HEK293 (cell line): Measurements from ENCODE around the gene WWC1.

ENCODE experiments used
- CTCF ChIA-PET: fragments of 350-600 bp; formaldehyde crosslinking; extraction: SDS; loops from one replicate; lab custom pipeline; 2021; ENCODE audit warnings: antibody characterized with exemption; lab: Yijun Ruan, JAX
- POLR2A ChIA-PET: fragments of 300-600 bp; formaldehyde crosslinking; extraction: SDS; loops from one replicate; lab custom pipeline; 2020; ENCODE audit warnings: antibody characterized with exemption, inconsistent platforms; lab: Yijun Ruan, JAX
- H3K27ac ChIP-seq: fragments of 200-500 bp; sonication (Bioruptor generic); 2 replicates; pipeline ENCODE4 v1.5.1; 2014; ENCODE audit warnings: low read depth, low read length, control low read depth, inconsistent platforms; ENCODE audit errors: extremely low read depth
- H3K36me3 ChIP-seq, 2 experiments: fragments of 200-500 bp in 1 of 2; sonication (Bioruptor generic) in 1 of 2; 1 replicate in 1 of 2; 2 replicates in 1 of 2; pipeline ENCODE4 v1.5.1; 2014 to 2017; ENCODE audit warnings: inconsistent platforms in 2 of 2, low read length in 2 of 2; ENCODE audit not compliant: control insufficient read depth in 2 of 2, insufficient read depth in 1 of 2
- H3K4me1 ChIP-seq: fragments of 200-500 bp; sonication (Bioruptor generic); 2 replicates; pipeline ENCODE4 v1.5.1; 2014; ENCODE audit warnings: mild to moderate bottlenecking, low read length, inconsistent platforms; ENCODE audit not compliant: control insufficient read depth, insufficient read depth
- H3K4me3 ChIP-seq: 2 replicates; pipeline ENCODE4 v1.5.1; 2011; ENCODE audit warnings: low read depth, mild to moderate bottlenecking, control low read depth, low read length, moderate library complexity
- H3K9me3 ChIP-seq: fragments of 200-500 bp; sonication (Bioruptor generic); 2 replicates; pipeline ENCODE4 v1.5.1; 2014; ENCODE audit warnings: low read depth, low read length, inconsistent platforms; ENCODE audit not compliant: control insufficient read depth, insufficient read depth
- BCL11A ChIP-seq: fragments of 450-650 bp; formaldehyde crosslinking; IDR thresholded peaks from 2 replicates; pipeline ENCODE4 v1.5.1; 2016; ENCODE audit warnings: low read depth, missing biosample characterization, missing genetic modification characterization
- GLI4 ChIP-seq: fragments of 450-650 bp; formaldehyde crosslinking; IDR thresholded peaks from 2 replicates; pipeline ENCODE4 v1.5.1; 2016; ENCODE audit warnings: missing biosample characterization, missing genetic modification characterization
- GLIS1 ChIP-seq: fragments of 450-650 bp; formaldehyde crosslinking; IDR thresholded peaks from 2 replicates; pipeline ENCODE4 v1.5.1; 2016; ENCODE audit warnings: missing biosample characterization, missing genetic modification characterization
- MZF1 ChIP-seq: fragments of 450-650 bp; formaldehyde crosslinking; IDR thresholded peaks from 2 replicates; pipeline ENCODE4 v1.5.1; 2017; ENCODE audit warnings: missing biosample characterization, missing genetic modification characterization, borderline replicate concordance
- PRDM4 ChIP-seq: fragments of 450-650 bp; formaldehyde crosslinking; IDR thresholded peaks from 2 replicates; pipeline ENCODE4 v1.5.1; 2017; ENCODE audit warnings: missing biosample characterization, missing genetic modification characterization
- RBAK ChIP-seq: fragments of 450-650 bp; formaldehyde crosslinking; IDR thresholded peaks from 2 replicates; pipeline ENCODE4 v1.5.1; 2016; ENCODE audit warnings: missing biosample characterization, missing genetic modification characterization
- ZBTB17 ChIP-seq: fragments of 450-650 bp; formaldehyde crosslinking; IDR thresholded peaks from 2 replicates; pipeline ENCODE4 v1.5.1; 2016; ENCODE audit warnings: missing biosample characterization, missing genetic modification characterization
- ZBTB49 ChIP-seq: fragments of 450-650 bp; formaldehyde crosslinking; IDR thresholded peaks from 2 replicates; pipeline ENCODE4 v1.5.1; 2016; ENCODE audit warnings: missing biosample characterization, missing genetic modification characterization, low read depth
- ZNF132 ChIP-seq: fragments of 450-650 bp; formaldehyde crosslinking; IDR thresholded peaks from 2 replicates; pipeline ENCODE4 v1.5.1; 2017; ENCODE audit warnings: missing biosample characterization, missing genetic modification characterization, borderline replicate concordance
- ZNF133 ChIP-seq: fragments of 450-650 bp; formaldehyde crosslinking; IDR thresholded peaks from 2 replicates; pipeline ENCODE4 v1.5.1; 2016; ENCODE audit warnings: missing biosample characterization, missing genetic modification characterization
- ZNF16 ChIP-seq: fragments of 450-650 bp; formaldehyde crosslinking; IDR thresholded peaks from 2 replicates; pipeline ENCODE4 v1.5.1; 2016; ENCODE audit warnings: low read depth, missing biosample characterization, missing genetic modification characterization
- ZNF202 ChIP-seq: fragments of 450-650 bp; formaldehyde crosslinking; IDR thresholded peaks from 2 replicates; pipeline ENCODE4 v1.5.1; 2016; ENCODE audit warnings: missing biosample characterization, missing genetic modification characterization, borderline replicate concordance
- ZNF221 ChIP-seq: fragments of 450-650 bp; formaldehyde crosslinking; IDR thresholded peaks from 2 replicates; pipeline ENCODE4 v1.5.1; 2017; ENCODE audit warnings: missing biosample characterization, missing genetic modification characterization, borderline replicate concordance
- ZNF24 ChIP-seq: fragments of 450-650 bp; formaldehyde crosslinking; IDR thresholded peaks from 2 replicates; pipeline ENCODE4 v1.5.1; 2016; ENCODE audit warnings: missing biosample characterization, missing genetic modification characterization
- ZNF416 ChIP-seq: fragments of 450-650 bp; formaldehyde crosslinking; IDR thresholded peaks from 2 replicates; pipeline ENCODE4 v1.5.1; 2016; ENCODE audit warnings: missing biosample characterization, missing genetic modification characterization
- ZNF513 ChIP-seq: fragments of 450-650 bp; IDR thresholded peaks from 2 replicates; pipeline ENCODE4 v1.5.1; 2018; ENCODE audit warnings: missing biosample characterization, missing genetic modification characterization
- ZNF585B ChIP-seq: fragments of 450-650 bp; formaldehyde crosslinking; IDR thresholded peaks from 2 replicates; pipeline ENCODE4 v1.5.1; 2016; ENCODE audit warnings: missing biosample characterization, missing genetic modification characterization
- ZNF624 ChIP-seq: fragments of 450-650 bp; formaldehyde crosslinking; IDR thresholded peaks from 2 replicates; pipeline ENCODE4 v1.5.1; 2017; ENCODE audit warnings: missing biosample characterization, missing genetic modification characterization
- ZNF654 ChIP-seq: fragments of 450-650 bp; formaldehyde crosslinking; IDR thresholded peaks from 2 replicates; pipeline ENCODE4 v1.5.1; 2016; ENCODE audit warnings: low read depth, missing biosample characterization, missing genetic modification characterization
- ZNF76 ChIP-seq: fragments of 450-650 bp; formaldehyde crosslinking; IDR thresholded peaks from 2 replicates; pipeline ENCODE4; 2016; ENCODE audit warnings: low read depth, missing biosample characterization, missing genetic modification characterization, borderline replicate concordance
- ZNF791 ChIP-seq: fragments of 450-650 bp; formaldehyde crosslinking; IDR thresholded peaks from 2 replicates; pipeline ENCODE4 v1.5.1; 2016; ENCODE audit warnings: missing biosample characterization, missing genetic modification characterization

The WWC1 gene

GRCh38 chr5:168460606-168461005 is 169.2 kb downstream of the WWC1 start (continued):
- TF ChIP-seq ZNF221 (tag by site-specific recombination) (no peak), ZNF132 (tag by site-specific recombination) (no peak), RBAK (tag by site-specific recombination) (no peak)

GRCh38 chr5:168463081-168463480 is 171.6 kb downstream of the WWC1 start:
- CTCF ChIA-PET: interaction anchor here (0.6 to 1.8 kb wide), 2 partner anchors 12 to 23 kb away, joined by 4 read pairs; no protein-coding TSS in a partner anchor
- POLR2A ChIA-PET: no interaction called here
- Histone ChIP-seq H3K27ac (no peak overlapping the region), H3K4me1 (no peaks in the 10 kb centered on the region), H3K36me3 (peaks cover 5 to 38% of the 10 kb centered on the region in 2 experiments; a peak in 2 of 3 replicates), H3K9me3 (no peaks in the 10 kb centered on the region), H3K4me3 (no peak overlapping the region)
- TF ChIP-seq ZNF791: no peak
- no peak for TF ChIP-seq ZNF16
- no peak for TF ChIP-seq ZNF585B (tag by site-specific recombination)
- no peak for TF ChIP-seq ZNF76
- TF ChIP-seq ZNF416: no peak
- TF ChIP-seq PRDM4: no peak
- TF ChIP-seq ZNF202 (tag by site-specific recombination): no peak
- no peak for TF ChIP-seq ZNF133 (tag by site-specific recombination)

GRCh38 chr5:168464214-168464613 is 172.8 kb downstream of the WWC1 start:
- ChIA-PET POLR2A (no interaction called here), CTCF (no interaction called here)
- no peak overlapping the region for H3K27ac ChIP-seq
- H3K36me3 ChIP-seq: peaks cover 0 to 38% of the 10 kb centered on the region in 2 experiments; a peak in 2 of 3 replicates
- TF ChIP-seq ZNF654 (tag by site-specific recombination) (no peak), ZNF24 (tag by site-specific recombination) (no peak), ZNF624 (no peak)
- H3K9me3 ChIP-seq: no peaks in the 10 kb centered on the region
- no peaks in the 10 kb centered on the region for H3K4me1 ChIP-seq
- no peak overlapping the region for H3K4me3 ChIP-seq

- TF ChIP-seq GLIS1 (tag by site-specific recombination) (no peak), MZF1 (tag by site-specific recombination) (no peak)
- CTCF ChIA-PET: no interaction called here
- Histone ChIP-seq H3K4me1 (no peaks in the 10 kb centered on the region), H3K4me3 (no peak overlapping the region), H3K9me3 (no peaks in the 10 kb centered on the region), H3K36me3 (peaks cover 0 to 41% of the 10 kb centered on the region in 2 experiments; a peak in 2 of 3 replicates), H3K27ac (no peak overlapping the region)
- POLR2A ChIA-PET: no interaction called here
Observed at GRCh38 chr5:168464641-168465040, 173.2 kb downstream of the WWC1 start.

- no peaks in the 10 kb centered on the region for H3K4me1 ChIP-seq
- H3K9me3 ChIP-seq: no peaks in the 10 kb centered on the region
- H3K27ac ChIP-seq: no peak overlapping the region
- CTCF ChIA-PET: interaction anchor here (0.7 kb wide), 1 partner anchor 199 kb away, joined by 3 read pairs; no protein-coding TSS in a partner anchor
- H3K4me3 ChIP-seq: no peak overlapping the region
- peaks cover 0 to 36% of the 10 kb centered on the region in 2 experiments; a peak in 2 of 3 replicates for H3K36me3 ChIP-seq
- POLR2A ChIA-PET: no interaction called here
- no peak for TF ChIP-seq ZNF513
- TF ChIP-seq GLI4 (tag by site-specific recombination): no peak
- no peak for TF ChIP-seq BCL11A
- TF ChIP-seq ZBTB49 (tag by site-specific recombination): no peak
- no peak for TF ChIP-seq ZNF132 (tag by site-specific recombination)
- TF ChIP-seq ZBTB17 (tag by site-specific recombination): no peak
Observed at GRCh38 chr5:168467755-168468330, 176.4 kb downstream of the WWC1 start.
